Measurements from ENCODE around the gene GRM7. TPM values are rescaled to one million over a fixed set of nuclear protein-coding genes. Genes with fewer than 3 reads are reported as not detected.

The GRM7 gene
- total and polyA plus RNA-seq, 9 of the 15 experiments (the other 6 are each of a cell fraction or from before 2014, with no cell fraction given) = not detected

DNA sequence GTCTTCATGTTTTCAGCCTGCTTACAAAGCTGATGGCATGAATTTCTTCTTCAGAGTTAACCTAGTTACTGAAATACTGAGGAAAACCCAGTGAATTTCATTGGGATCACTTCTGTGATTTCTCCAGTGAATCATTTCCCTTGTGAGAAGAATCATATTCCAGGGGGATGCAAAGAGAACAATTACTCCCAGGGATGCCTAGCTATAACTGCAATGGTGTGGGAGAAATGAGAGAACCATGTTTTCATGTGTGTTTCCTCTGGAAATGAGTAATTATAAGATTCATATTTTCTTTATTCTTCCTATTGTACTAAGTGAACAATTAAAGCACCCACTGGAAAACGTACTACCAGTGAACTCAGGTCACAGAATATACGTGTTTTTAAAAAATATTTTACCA, 485.4 kb downstream of the GRM7 start:
- Histone ChIP-seq H4K20me1 (replicated peaks; ENCODE audit: control insufficient read depth, insufficient read depth, low read length) (no peaks in the 10 kb centered on the region), H3K79me2 (ENCODE audit: control insufficient read depth, insufficient read depth, low read length) (no peaks in the 10 kb centered on the region), H3K27ac (ENCODE audit: extremely low read depth, low read depth, low read length) (no peak overlapping the region), H3K9me3 (replicated peaks; ENCODE audit: control insufficient read depth, insufficient read depth, low read depth, low read length) (no peaks in the 10 kb centered on the region), H3K27me3 (ENCODE audit: control insufficient read depth in 2 of 2, insufficient read depth in 2 of 2, low read length in 2 of 2) (no peaks in the 10 kb centered on the region), H3K9ac (ENCODE audit: insufficient read depth in 1 of 2, low read depth in 2 of 2, low read length in 2 of 2) (no peak overlapping the region), H3K9me1 (ENCODE audit: control insufficient read depth, insufficient read depth, low read length) (no peaks in the 10 kb centered on the region), H3K4me1 (replicated peaks in 1 of 2; ENCODE audit: control insufficient read depth in 2 of 2, insufficient read depth in 2 of 2, low read length in 2 of 2) (no peaks in the 10 kb centered on the region), H3K4me3 (no peak overlapping the region), H2AFZ (ENCODE audit: low read depth, low read length) (no peak overlapping the region), H3K36me3 (ENCODE audit: control insufficient read depth, insufficient read depth, low read length) (no peaks in the 10 kb centered on the region), H3K4me2 (ENCODE audit: insufficient read depth, low read length) (no peak overlapping the region)
- ChIA-PET POLR2A (no interaction called here), CTCF (ENCODE audit: low intra/inter-chr PET ratio) (no interaction called here)
- no peak for ATAC-seq
- WGBS (ENCODE audit: insufficient coverage, low coverage, missing lambda C conversion rate) = 0% methylated on average over 2 of the region's 2 CpGs
- no peak for TF ChIP-seq ZNF717 (CRISPR knock-in tag; IDR thresholded peaks at IDR 0.05)
- TF ChIP-seq MYC (IDR thresholded peaks at IDR 0.05; ENCODE audit: low read depth, low read length) = no peak
- TF ChIP-seq MYC (CRISPR knock-in tag; IDR thresholded peaks at IDR 0.05; ENCODE audit: borderline replicate concordance, low read depth) = no peak
- no peak for TF ChIP-seq PTBP1 (IDR thresholded peaks at IDR 0.05; ENCODE audit: low read depth, low read length)
- TF ChIP-seq, protein P1, sequence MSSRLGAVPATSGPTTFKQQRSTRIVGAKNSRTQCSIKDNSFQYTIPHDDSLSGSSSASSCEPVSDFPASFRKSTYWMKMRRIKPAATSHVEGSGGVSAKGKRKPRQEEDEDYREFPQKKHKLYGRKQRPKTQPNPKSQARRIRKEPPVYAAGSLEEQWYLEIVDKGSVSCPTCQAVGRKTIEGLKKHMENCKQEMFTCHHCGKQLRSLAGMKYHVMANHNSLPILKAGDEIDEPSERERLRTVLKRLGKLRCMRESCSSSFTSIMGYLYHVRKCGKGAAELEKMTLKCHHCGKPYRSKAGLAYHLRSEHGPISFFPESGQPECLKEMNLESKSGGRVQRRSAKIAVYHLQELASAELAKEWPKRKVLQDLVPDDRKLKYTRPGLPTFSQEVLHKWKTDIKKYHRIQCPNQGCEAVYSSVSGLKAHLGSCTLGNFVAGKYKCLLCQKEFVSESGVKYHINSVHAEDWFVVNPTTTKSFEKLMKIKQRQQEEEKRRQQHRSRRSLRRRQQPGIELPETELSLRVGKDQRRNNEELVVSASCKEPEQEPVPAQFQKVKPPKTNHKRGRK (tag; IDR thresholded peaks at IDR 0.05) = no peak
- TF ChIP-seq NFIC (IDR thresholded peaks at IDR 0.05) = no peak
- TF ChIP-seq, protein P2, sequence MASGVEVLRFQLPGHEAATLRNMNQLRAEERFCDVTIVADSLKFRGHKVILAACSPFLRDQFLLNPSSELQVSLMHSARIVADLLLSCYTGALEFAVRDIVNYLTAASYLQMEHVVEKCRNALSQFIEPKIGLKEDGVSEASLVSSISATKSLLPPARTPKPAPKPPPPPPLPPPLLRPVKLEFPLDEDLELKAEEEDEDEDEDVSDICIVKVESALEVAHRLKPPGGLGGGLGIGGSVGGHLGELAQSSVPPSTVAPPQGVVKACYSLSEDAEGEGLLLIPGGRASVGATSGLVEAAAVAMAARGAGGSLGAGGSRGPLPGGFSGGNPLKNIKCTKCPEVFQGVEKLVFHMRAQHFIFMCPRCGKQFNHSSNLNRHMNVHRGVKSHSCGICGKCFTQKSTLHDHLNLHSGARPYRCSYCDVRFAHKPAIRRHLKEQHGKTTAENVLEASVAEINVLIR (CRISPR knock-in tag; IDR thresholded peaks at IDR 0.05) = no peak
- TF ChIP-seq, protein P3, sequence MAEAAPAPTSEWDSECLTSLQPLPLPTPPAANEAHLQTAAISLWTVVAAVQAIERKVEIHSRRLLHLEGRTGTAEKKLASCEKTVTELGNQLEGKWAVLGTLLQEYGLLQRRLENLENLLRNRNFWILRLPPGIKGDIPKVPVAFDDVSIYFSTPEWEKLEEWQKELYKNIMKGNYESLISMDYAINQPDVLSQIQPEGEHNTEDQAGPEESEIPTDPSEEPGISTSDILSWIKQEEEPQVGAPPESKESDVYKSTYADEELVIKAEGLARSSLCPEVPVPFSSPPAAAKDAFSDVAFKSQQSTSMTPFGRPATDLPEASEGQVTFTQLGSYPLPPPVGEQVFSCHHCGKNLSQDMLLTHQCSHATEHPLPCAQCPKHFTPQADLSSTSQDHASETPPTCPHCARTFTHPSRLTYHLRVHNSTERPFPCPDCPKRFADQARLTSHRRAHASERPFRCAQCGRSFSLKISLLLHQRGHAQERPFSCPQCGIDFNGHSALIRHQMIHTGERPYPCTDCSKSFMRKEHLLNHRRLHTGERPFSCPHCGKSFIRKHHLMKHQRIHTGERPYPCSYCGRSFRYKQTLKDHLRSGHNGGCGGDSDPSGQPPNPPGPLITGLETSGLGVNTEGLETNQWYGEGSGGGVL (CRISPR knock-in tag; IDR thresholded peaks at IDR 0.05) = no peak
- TF ChIP-seq ARID1B (IDR thresholded peaks at IDR 0.05) = no peak
- BruUV-seq (replicated peaks) = no TSS peak
- FAIRE-seq = no peak
- no peak for DNase-seq (ENCODE audit: extremely low read depth in 1 of 4, low spot score in 3 of 4)
- intact Hi-C loops (cut with micrococcal nuclease) = no loop called here
- in situ Hi-C loops (cut with MboI) = no loop called here

All from K562 (cell line).